ENCODE data around the gene JUP.

- no peak for TF ChIP-seq CTCF (IDR thresholded peaks at IDR 0.05)
- TF ChIP-seq POLR2AphosphoS5 (IDR thresholded peaks at IDR 0.05; ENCODE audit: low read depth, low read length) = no peak
Observed at GRCh38 chr17:41810659-41811548, 24.4 kb upstream of the JUP start.
